Gastroesophageal sphincter (tissue), 4 donors: Measurements from ENCODE around the gene ZNF48. TPM values are rescaled to one million over a fixed set of nuclear protein-coding genes. Genes with fewer than 3 reads are reported as not detected.

Source experiments
- ATAC-seq: fragments of 150-250 bp; one replicate; pipeline ENCODE4 v1.9.1; 2016; ENCODE audit warnings: mild to moderate bottlenecking, moderate library complexity
- H3K27ac ChIP-seq, 4 donors: fragments of 200-600 bp; sonication (generic) in 3 of 4; 1 replicate in 3 of 4; 2 replicates in 1 of 4; pipeline ENCODE4 v1.5.1; 2016 to 2019
- H3K27me3 ChIP-seq: fragments of 200-600 bp; sonication (generic); one replicate; pipeline ENCODE4 v1.5.1; 2019
- H3K36me3 ChIP-seq, 2 donors: fragments of 200-600 bp; sonication (generic); one replicate each; pipeline ENCODE4 v1.5.1; 2019; ENCODE audit warnings: control low read depth in 1 of 2
- H3K4me1 ChIP-seq, 3 donors: fragments of 200-600 bp; sonication (generic); 1 replicate in 2 of 3; 2 replicates in 1 of 3; pipeline ENCODE4 v1.5.1; 2016 to 2019; ENCODE audit warnings: control low read depth in 2 of 3
- H3K4me3 ChIP-seq, 2 donors: fragments of 200-600 bp; sonication (generic); one replicate each; pipeline ENCODE4 v1.5.1; 2019; ENCODE audit warnings: mild to moderate bottlenecking in 1 of 2, moderate library complexity in 1 of 2
- H3K9me3 ChIP-seq, 3 donors: fragments of 200-600 bp; sonication (generic); one replicate each; pipeline ENCODE4 v1.5.1; 2017 to 2019; ENCODE audit warnings: control low read depth in 2 of 3
- CTCF ChIP-seq, 4 experiments: fragments of 200-600 bp in 2 of 4; fragments of 450-650 bp in 2 of 4; sonication (generic) in 1 of 4; IDR thresholded peaks; one replicate each; pipeline ENCODE4 v1.5.1; 2017 to 2019; ENCODE audit warnings: antibody characterized with exemption in 4 of 4, mild to moderate bottlenecking in 2 of 4, moderate library complexity in 2 of 4
- EP300 ChIP-seq: sonication (generic); formaldehyde crosslinking; IDR thresholded peaks from one replicate; pipeline ENCODE4 v1.6.1; 2017; ENCODE audit warnings: antibody characterized with exemption, mild to moderate bottlenecking
- POLR2A ChIP-seq, 2 donors: fragments of 450-650 bp; IDR thresholded peaks; one replicate each; pipeline ENCODE4 v1.6.1; 2017; ENCODE audit warnings: antibody characterized with exemption in 2 of 2, mild to moderate bottlenecking in 2 of 2, moderate library complexity in 1 of 2
- POLR2AphosphoS5 ChIP-seq: sonication (generic); formaldehyde crosslinking; IDR thresholded peaks from one replicate; pipeline ENCODE4 v1.6.1; 2017; ENCODE audit warnings: antibody characterized with exemption
- WGBS, 2 donors: methylation state at CpG; one replicate each; pipeline ENCODE4 v1.1.5; 2018; ENCODE audit warnings: low coverage in 1 of 2; 5-methylcytosine and 5-hydroxymethylcytosine counted together
- total RNA-seq, 4 donors: library from RNA; depleted of rRNA; stranded (reverse); fragments of >200 nt; gene quantifications; one replicate each; pipeline ENCODE4 v1.1.0, GENCODE V29; 2016

Gene ZNF48
- total RNA-seq, 4 donors from 2014 or later = 7.9 to 17.5 (median 12.2) TPM

DNA sequence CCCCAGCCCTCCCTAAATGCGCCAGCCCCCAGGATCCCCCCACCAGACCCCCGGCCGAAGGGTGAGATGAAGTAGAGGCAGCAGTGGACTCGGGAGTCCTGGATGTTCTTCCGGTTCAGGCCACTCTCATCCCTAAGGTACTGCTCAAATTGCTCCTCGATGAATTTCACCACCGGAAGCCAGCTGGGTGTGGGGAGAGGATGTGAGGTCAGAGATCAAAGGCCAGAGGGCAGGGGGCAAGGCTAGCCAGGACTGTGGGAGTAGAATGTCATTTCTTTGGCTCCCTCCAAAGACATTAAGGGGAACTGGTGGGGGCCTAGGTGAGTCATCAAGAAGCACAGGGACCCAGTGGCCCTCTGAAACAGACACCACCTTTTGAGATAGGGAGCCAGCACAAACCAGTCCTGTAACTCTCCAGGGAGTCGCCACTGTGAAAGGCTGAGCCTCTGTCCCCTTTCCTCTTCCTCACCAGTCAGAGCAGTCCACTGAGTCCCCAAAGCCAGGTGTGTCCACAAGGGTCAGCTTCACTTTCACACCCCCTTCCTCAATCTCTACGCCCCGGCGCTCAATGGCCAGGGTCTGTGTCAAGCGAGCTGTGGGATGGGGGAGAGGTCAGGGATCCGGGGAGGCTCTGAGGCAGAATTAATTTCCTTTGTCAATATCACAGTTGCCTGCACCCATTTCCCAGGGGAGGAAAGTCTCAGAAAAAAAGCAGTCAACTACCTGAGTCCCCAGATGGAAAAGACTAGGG lies 13.8 kb upstream of the ZNF48 start:
- no peaks in the 10 kb centered on the region for H3K36me3 ChIP-seq
- H3K4me1 ChIP-seq = peaks cover 0 to 49% (median 10%) of the 10 kb centered on the region in 3 donors
- no peaks in the 10 kb centered on the region for H3K27me3 ChIP-seq
- TF ChIP-seq POLR2A (IDR thresholded peaks at IDR 0.05) (no peak), CTCF (IDR thresholded peaks at IDR 0.05) (no peak), EP300 (no peak), POLR2AphosphoS5 (no peak)
- no peak for ATAC-seq
- H3K27ac ChIP-seq = peak overlapping the region in 2 of 4 donors; percentile 12 to 35
- H3K9me3 ChIP-seq = no peaks in the 10 kb centered on the region
- WGBS, 2 donors = 59 to 90% methylated on average over 3 to 5 of the region's 13 CpGs
- H3K4me3 ChIP-seq = no peak overlapping the region

GRCh38 chr16:30382111-30382881 lies 12.9 kb upstream of the ZNF48 start, which contains the start of gene SEPTIN1:
SEPTIN1 (minus strand) TSS chr16:30382561; CDS start chr16:30382542, 19 bp downstream.
- peak within 1 kb of the TSS in 3 of 4 donors; percentile 12 to 35 (median 14) for H3K27ac ChIP-seq
- H3K36me3 ChIP-seq = no peaks in the 10 kb centered on the region
- H3K4me3 ChIP-seq = no peak within 1 kb of the TSS
- ATAC-seq = no peak
- peaks cover 0 to 41% (median 5%) of the 10 kb centered on the region in 3 donors for H3K4me1 ChIP-seq
- no peaks in the 10 kb centered on the region for H3K9me3 ChIP-seq
- 53 to 60% methylated on average over 1 to 2 of the region's 12 CpGs for WGBS, 2 donors
- no peak for TF ChIP-seq CTCF (IDR thresholded peaks at IDR 0.05)
- TF ChIP-seq POLR2A (IDR thresholded peaks at IDR 0.05) = no peak
- TF ChIP-seq EP300 = no peak
- no peak for TF ChIP-seq POLR2AphosphoS5
- no peaks in the 10 kb centered on the region for H3K27me3 ChIP-seq

DNA sequence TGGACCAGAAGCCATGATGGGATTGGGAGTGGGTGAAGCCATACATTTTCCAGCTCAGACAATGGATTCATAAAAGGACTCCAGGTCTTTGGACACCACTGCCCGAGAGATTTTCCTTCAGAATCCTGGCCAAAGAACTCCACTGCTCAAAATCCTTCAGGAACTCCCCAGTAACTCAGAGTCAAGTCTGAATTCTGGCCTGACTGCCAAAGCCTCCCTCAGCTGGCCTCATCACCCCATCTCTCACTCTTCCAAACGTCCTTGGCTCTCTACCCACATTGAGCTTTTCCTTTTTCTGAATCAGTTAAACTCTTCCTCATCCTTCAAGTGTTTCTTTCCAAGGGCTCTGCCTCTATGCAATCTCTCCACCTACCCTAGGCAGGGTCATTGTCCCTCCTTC lies 11.7 kb upstream of the ZNF48 start:
- Histone ChIP-seq H3K4me1 (peaks cover 0 to 35% (median 5%) of the 10 kb centered on the region in 3 donors), H3K27me3 (no peaks in the 10 kb centered on the region), H3K27ac (no peak overlapping the region), H3K9me3 (no peaks in the 10 kb centered on the region), H3K4me3 (no peak overlapping the region), H3K36me3 (no peaks in the 10 kb centered on the region)
- no peak for ATAC-seq
- TF ChIP-seq EP300 = no peak
- no peak for TF ChIP-seq POLR2AphosphoS5
- no peak for TF ChIP-seq POLR2A (IDR thresholded peaks at IDR 0.05)
- TF ChIP-seq CTCF (IDR thresholded peaks at IDR 0.05) = no peak
- 26 to 48% methylated on average over 2 of the region's 2 CpGs for WGBS, 2 donors

DNA sequence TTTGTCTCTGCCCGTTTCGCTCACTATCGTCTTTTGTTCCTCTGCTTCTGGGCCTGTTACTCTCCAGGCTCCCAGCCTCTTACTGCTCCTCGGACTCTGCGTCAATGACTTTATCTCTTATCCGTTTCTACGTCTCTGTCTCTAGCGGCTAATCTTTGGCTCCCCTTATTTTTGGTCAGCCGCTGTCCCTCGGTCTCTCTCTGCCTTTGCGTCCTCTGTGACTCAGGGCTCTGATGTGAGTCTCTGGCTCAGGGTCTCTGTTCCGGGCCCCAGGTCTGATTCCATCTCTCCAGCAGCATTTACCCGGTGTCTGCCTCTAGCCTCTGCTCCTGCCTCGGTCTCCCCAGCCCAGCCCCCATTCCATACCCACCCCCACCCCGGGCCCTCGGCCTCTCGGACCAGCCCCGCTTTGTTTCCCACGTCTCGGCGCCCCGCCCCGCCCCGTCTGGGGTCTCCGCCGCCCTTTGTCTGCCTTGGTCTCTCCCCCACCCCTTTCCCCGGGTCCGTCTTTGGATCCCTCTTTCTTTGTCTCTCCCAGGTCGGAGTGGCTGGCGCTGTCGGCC lies 547 bp upstream of the ZNF48 start:
- ATAC-seq = peak; percentile 12
- TF ChIP-seq POLR2A (IDR thresholded peaks at IDR 0.05) (no peak), CTCF (IDR thresholded peaks at IDR 0.05) (no peak), EP300 (no peak), POLR2AphosphoS5 (no peak)
- WGBS, 2 donors = 6 to 10% methylated on average over 12 to 14 of the region's 31 CpGs

More for the DNA sequence above, 547 bp upstream of the ZNF48 start:
- Histone ChIP-seq H3K27ac (peak overlapping the region; percentile 72 to 88 (median 86)), H3K9me3 (no peaks in the 10 kb centered on the region), H3K36me3 (peaks cover 0 to 20% of the 10 kb centered on the region in 2 donors), H3K4me3 (peak overlapping the region; percentile 64 to 93), H3K4me1 (peaks cover 0 to 48% (median 12%) of the 10 kb centered on the region in 3 donors), H3K27me3 (no peaks in the 10 kb centered on the region)
